Stimulated activated CD8-positive, alpha-beta memory T cell treated with anti-CD3 and anti-CD28 coated beads, Interleukin-4, amount 100 ng/mL, for 1 hour (primary cell): ENCODE data around the gene TTLL8.
"Not testable (repeated sequence)": the region's sequence is repeated elsewhere in the genome, so short reads cannot be mapped to it uniquely, and the experiment has no call there.

Experiments
- DNase-seq, 2 donors: peaks; one replicate each; pipeline ENCODE4 v3.0.0-alpha.2; 2020; ENCODE audit warnings: low read depth in 2 of 2, low spot score in 1 of 2

Gene TTLL8

DNA sequence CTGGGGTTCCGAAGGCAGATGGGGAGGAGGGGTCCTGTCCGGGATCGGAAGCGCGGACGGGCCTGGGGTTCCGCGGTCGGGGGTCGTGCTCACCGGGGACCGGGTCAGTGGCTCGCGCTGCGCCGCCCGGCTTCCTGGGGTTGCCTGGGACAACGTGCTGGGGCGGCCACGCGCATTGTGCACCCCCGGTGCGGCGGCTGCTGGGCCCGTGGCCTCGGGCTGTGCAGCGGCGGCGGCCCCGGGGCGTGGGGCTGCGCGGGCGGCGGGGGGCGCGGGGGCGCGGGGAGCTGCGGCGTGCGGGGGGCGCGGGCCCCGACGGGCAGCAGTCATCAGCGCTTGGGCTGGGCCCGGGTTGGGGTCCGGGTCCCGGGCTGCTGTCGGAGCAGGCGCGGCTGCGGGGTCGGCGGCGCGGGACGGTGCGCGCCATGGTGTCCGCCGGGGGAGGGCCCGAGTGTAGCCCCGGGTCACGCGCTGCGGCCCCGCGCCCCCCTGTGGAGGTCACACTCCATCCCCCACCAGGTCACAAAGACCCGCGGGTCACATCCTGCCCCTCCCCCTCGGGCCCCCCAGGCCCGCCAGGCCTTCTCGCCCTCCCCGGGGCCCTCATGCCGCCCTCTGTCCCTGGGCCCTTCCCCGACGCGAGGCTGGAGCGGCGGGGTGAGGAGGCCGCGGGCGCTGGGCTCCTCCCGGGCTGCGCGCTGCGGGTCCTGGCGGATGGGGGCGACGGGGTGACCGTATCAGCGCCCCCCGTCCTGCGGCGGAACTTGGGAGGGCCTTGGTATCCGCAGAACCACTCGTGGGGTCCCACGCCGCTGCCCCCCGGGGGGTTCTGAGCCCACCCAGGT, at the start of gene TTLL8:
Gene TTLL8, minus strand, starts transcription at position 238 of the 845 bp plus-strand sequence.
- DNase-seq, result no peak

GRCh38 chr22:50107529-50107928, 49.4 kb upstream of the TTLL8 start:
- no peak for DNase-seq

DNA sequence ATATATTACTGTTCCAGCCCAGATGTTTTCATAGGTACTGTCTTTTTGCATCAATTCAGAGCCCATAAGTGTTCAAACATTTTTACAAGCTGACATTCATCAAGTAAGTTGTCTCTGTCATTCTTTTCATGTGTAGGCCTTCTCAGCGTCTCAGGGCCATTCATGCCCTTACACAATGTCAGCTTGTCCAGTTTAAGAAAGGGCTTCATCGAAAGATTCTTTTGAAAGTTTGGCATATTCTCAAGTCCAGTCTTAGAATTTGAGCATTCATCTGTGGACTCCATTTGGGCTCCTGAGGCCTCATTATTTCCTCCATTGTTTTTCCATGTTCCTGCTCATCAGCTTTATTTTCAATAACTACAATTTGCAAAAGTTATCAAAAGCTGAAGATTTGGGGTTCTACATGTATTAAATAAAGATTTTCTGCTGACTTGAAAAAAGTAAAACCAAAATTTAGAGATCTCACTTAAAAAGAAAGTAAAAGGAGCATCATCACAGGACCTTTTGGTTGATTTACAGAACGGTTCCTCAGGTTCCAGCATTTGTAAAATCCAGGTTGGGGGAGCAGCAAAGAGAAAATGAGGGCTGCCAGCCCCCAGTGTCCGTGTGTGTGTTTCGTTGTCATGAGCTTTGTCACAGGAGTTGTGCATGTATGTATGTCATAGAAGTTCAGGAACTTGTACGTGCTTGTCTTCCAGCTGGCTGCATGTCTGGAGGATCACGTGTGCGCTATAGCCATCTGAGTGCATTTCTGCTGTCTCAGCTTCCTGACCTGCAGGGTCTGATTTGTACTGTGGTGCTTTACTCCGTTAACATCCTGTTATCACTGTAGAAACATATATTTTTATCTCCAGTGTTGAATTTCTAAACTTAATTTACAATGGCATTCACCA, 47.4 kb upstream of the TTLL8 start:
- no peak for DNase-seq

DNA sequence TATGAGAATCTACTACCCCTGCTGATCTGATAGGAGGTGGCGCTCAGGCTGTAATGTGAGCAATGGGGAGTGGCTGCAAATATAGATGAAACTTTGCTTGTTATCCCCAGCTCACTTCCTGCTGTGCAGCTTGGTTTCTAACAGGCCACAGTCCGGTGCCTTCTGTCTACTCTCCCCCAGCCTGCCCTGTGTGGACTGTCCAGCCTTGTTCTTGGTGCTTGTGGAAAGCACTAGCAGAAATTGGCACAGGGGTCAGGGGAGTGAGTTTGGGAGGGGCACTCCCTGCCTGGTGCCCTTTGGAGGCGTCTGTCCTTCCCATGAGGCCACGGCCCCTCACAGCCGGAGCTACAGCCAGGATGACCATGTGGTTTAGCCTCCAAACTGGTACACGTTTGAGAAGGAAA, 46.0 kb upstream of the TTLL8 start:
- DNase-seq, result no peak

DNA sequence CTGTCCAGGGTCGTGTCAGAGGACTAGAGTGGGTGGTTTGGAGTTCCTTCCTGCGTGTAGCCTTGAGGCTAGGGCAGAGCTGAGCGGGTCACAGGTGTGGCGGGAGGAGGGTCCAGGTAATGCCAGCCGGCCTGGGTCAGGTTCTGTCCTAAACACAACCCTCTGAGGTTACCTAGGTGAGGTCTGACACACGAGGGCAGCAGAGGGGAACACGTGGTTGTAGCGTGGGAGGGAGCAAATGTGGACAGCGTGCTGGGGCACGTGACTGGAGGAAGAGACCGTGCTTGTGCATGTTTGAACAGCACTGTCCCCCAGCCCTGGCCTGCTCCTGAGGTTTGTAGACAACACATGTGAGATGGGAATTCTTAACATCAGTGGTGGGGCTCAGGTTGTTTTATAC, 44.8 kb upstream of the TTLL8 start:
- no peak for DNase-seq

- DNase-seq, result no peak
Observed at GRCh38 chr22:50101870-50102565, 43.9 kb upstream of the TTLL8 start.

DNA sequence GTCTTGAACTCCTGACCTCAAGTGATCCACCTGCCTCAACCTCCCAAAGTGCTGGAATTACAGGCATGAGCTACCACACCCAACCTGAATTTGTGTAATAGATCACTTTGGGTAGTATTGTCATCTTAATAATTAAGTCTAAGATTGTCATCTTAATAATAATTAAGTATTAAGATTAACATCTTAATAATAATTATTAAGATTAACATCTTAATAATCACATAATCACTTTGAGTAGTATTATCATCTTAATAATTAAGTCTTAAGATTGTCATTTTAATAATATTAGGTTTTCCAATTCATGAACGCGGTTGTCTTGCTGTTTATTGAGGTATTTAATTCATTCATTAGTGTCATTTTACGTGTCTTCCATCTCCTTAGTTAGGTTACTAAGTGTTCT, 40.0 kb upstream of the TTLL8 start:
- no peak for DNase-seq

GRCh38 chr22:50092342-50092741, 34.2 kb upstream of the TTLL8 start:
- DNase-seq, result no peak

DNA sequence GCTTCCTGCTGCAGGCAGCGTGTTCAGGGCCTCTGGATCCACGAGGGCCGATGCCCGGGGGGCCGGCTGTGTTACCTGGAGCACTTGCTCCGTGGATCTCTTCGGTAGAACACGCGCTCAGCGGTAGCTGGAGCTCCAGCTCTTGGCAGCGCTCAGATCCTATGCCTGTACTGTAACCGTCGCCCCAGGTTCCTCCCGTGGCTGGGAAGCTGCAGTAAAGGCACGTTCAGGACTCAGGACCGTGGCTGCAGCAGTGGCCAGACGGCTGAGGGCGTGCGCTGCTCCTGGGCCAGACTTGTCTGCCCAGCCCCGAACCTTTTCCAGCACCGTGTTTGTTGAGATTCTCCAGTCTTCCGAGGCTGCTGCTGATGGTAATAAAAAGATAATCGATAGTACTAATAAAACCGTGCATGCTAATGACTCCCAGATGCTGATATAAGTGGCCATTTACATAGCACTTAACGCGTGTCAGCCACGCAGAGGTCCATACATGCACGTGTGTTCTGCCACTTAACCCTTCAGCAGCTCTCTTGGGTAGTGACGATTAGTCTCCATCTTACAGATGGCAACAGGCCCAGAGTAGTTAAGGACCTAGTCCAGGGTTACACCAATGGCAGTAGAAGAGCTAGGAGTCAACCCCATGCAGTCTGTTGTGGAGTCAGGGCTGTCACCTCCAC, 33.1 kb upstream of the TTLL8 start:
- no peak for DNase-seq

DNA sequence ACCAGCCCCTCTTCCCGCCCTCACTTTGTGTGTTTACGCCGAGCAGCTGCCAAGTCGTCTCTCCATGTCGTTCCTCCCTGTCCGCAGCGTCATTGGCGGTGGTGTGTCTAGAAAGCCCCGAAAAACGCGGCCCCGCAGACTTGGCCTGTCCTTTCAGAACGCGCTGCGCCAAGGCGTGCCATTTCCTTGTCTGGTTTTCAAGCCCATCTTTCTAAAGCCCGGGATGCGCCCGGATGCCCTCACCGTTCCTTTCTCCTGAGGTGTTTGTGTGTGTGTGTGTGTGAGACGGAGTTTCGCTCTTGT, 32.3 kb upstream of the TTLL8 start:
- no peak for DNase-seq

DNA sequence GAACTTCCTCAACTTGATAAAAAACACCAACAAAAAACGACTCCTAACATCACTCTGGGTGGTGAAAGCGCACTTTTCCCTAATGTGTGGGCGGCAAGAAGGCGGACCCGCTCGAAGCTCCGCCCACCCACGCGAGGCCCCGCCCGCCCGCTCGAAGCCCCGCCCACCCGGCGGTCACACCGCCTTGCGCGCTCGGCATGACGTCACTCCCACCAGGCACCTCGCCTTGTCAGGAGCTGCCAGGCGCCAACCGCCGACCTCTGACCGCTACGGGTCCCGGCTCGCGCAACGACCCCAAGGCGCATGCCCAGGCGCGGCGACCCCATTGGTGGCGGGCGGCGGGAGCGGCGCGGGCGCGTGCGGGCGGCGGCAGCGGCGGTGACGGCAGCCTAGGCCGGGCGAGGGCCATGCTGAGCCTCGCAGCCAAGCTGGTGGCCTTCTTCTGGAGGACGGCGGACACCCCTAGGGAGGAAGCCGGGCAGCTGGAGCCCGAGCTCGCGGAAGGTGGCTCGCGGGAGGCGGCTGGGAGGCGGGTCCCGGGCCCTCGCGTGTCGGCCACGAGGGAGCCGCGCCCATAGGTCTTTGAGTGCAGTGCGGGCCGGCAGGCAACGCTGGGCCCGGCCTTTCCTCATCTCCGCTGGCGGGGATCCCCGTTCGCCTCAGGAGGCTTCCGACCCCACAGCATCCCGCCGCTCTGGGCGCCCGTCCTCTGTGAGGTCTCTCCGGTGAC, 31.7 kb upstream of the TTLL8 start, which contains the start of gene MOV10L1:
Gene MOV10L1, plus strand, starts transcription at position 325 of the 730 bp plus-strand sequence. Its CDS starts 83 bp downstream, at position 408.
- no peak for DNase-seq

GRCh38 chr22:50089231-50089630, 31.1 kb upstream of the TTLL8 start:
- no peak for DNase-seq

- DNase-seq, result no peak
Observed at GRCh38 chr22:50088096-50088495, 30.0 kb upstream of the TTLL8 start.

- DNase-seq, result no peak
Observed at GRCh38 chr22:50087646-50088045, 29.5 kb upstream of the TTLL8 start.

DNA sequence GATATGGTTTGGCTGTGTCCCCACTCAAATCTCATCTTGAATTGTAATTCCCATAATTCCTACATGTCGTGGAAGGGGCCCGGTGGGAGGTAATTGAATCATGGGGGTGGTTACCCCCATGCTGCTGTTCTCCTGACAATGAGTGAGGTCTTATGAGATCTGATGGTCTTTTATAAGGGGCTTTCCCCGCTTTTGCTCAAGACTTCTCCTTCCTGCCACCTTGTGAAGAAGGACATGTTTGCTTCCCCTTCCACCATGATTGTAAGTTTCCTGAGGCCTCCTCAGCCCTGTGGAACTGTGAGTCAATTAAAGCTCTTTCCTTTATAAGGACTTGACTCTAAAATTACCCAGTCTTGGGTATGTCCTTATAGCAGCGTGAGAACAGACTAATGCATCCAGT, 28.9 kb upstream of the TTLL8 start:
- not testable (repeated sequence) for DNase-seq

GRCh38 chr22:50086526-50086925, 28.4 kb upstream of the TTLL8 start:
- no peak for DNase-seq

DNA sequence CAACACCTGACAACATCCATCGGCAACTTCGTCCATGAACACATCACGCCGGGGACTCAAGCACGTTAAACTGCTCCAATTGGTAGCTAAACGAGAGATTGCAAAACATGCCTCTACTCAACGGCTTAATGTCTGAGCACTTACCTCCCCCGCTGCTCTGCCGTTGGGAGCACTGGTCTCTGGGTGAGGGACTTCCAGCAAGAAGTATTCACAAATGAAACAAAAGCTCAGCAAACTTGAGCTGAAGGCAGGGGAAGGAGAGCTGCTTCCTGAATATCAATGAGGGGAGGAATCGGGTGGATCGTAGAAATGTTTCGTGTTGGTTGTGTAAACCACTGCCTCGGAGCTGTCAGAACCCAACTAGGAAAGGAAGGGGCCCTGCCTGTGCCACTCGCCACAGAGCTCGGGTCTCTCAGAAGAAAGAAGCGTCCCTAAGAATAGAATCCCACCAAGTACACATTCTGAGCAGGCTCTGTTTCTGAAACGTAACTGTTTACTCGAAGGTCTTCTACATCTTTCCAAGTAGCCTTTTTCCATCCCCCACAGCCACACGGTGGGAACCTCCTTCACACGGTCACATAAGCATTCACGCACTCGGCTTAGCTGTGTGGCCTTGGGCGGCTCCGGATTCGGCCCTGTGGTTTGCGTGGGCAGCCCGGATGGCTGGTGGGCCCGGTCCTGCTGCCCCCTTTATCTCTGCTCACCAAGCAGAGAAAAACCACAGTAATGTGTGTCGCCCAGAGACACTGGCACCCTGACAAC, 27.3 kb upstream of the TTLL8 start, which contains the start of gene MLC1:
Gene MLC1, minus strand, starts transcription at position 216 of the 762 bp plus-strand sequence. CDS start 524 bp downstream, outside the sequence.
- DNase-seq, result peak in 1 of 2 donors; percentile 3

GRCh38 chr22:50084614-50085021, 26.5 kb upstream of the TTLL8 start:
- no peak for DNase-seq

DNA sequence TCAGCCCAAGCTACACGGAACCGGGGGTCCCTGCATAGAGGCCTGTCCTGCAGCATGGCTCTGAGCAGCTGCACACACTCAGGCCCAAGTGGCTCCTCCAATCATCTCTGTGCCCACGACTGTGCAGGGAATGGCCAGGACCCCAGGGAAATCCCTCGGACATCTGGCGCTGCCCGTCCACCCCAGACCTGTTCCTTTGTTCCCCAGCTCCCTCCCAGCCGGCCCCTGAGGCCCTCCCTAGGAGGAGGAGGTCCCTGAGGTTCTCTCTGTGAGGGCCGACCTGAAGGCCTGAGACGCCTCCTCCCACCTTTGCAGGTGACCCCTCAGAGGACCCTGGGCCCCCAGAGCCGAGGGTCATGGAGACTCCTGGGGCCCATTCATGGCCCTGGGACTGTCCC, 26.0 kb upstream of the TTLL8 start:
- no peak for DNase-seq
